PC-9 (cell line): ENCODE measurements around the gene SHANK3.

Source experiments
- CTCF ChIP-seq: fragments of 200-600 bp; sonication (generic); conservative IDR thresholded peaks from 2 replicates; pipeline ENCODE4 v1.6.1; 2017; ENCODE audit warnings: mixed run types, antibody characterized with exemption, mild to moderate bottlenecking, moderate library complexity
- EZH2 ChIP-seq: fragments of 200-600 bp; sonication (generic); IDR thresholded peaks from 2 replicates; pipeline ENCODE4 v1.8.0; 2017; ENCODE audit warnings: antibody characterized with exemption, low read depth

GRCh38 chr22:50719814-50720300 lies 47.2 kb downstream of the SHANK3 start:
- TF ChIP-seq CTCF (no peak), EZH2 (no peak)
